Activated CD8-positive, alpha-beta memory T cell treated with anti-CD3 and anti-CD28 coated beads for 36 hours (primary cell): ENCODE measurements around the gene HTR2B. TPM values are rescaled to one million over a fixed set of nuclear protein-coding genes. Genes with fewer than 3 reads are reported as not detected.

Source experiments
- CTCF ChIA-PET: fragments of 350-600 bp; sonication (Branson Sonifier 250); formaldehyde crosslinking; loops from one replicate; lab custom pipeline; 2021; ENCODE audit warnings: antibody characterized with exemption; lab: Charles Lee
- POLR2A ChIA-PET: fragments of 350-600 bp; sonication (Branson Sonifier 250); formaldehyde crosslinking; loops from one replicate; lab custom pipeline; 2021; ENCODE audit warnings: antibody characterized with exemption; lab: Charles Lee
- total RNA-seq, 2 experiments: library from RNA; stranded (reverse); gene quantifications; one replicate each; pipeline ENCODE4 v1.2.3, GENCODE V29; 2021

HTR2B gene
- total RNA-seq, 2 experiments from 2014 or later: not detected

- POLR2A ChIA-PET: no interaction called here
- CTCF ChIA-PET: interaction anchor here (0.7 to 1.1 kb wide), 2 partner anchors 57 to 285 kb away, joined by 3 read pairs; no protein-coding TSS in a partner anchor
These were observed 15.0 kb upstream of the HTR2B start for GRCh38 chr2:231139796-231140195.

GRCh38 chr2:231138699-231139098 is 13.9 kb upstream of the HTR2B start:
- CTCF ChIA-PET: interaction anchor here (1.1 kb wide), 1 partner anchor 58 kb away, joined by 3 read pairs; no protein-coding TSS in a partner anchor

DNA sequence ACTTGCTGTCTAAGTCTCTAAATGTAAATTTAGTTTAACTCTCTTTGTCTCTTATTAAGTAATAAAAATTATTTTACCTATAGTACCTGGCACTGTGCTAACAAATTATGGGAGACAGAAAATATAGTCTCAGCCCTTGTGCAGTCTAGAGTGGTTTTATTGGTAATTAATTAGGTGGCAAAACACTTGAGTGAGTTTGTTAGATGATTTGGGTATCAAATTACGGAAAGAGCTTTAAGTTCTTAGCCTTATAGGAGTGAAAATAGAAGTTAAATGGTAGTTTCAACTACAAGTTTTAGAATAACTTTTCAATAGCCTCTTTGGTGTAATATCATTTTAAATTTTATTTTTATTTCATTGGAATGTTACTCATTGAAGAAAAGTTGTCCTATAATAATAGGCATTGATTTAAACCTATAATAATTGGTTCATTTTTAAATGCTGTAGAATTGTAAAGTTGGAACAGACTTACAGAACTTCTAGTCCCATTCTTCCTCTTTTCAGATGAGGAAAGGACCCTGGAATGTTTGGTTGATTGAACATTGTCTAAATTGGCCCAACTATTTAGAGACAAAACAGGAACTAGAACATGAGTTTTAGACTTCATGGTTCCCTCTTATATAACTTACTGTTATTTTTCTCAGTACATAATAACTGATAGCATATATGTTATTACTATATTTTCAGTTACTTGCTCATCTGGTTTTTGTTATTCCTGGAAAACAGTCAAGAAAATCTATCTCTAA is 10.2 kb upstream of the HTR2B start:
- POLR2A ChIA-PET: no interaction called here
- CTCF ChIA-PET: no interaction called here

More at GRCh38 chr2:231138699-231139098, 13.9 kb upstream of the HTR2B start:
- POLR2A ChIA-PET: no interaction called here

- POLR2A ChIA-PET: no interaction called here
- CTCF ChIA-PET: no interaction called here
These were observed 8.7 kb upstream of the HTR2B start for GRCh38 chr2:231133365-231134099.

DNA sequence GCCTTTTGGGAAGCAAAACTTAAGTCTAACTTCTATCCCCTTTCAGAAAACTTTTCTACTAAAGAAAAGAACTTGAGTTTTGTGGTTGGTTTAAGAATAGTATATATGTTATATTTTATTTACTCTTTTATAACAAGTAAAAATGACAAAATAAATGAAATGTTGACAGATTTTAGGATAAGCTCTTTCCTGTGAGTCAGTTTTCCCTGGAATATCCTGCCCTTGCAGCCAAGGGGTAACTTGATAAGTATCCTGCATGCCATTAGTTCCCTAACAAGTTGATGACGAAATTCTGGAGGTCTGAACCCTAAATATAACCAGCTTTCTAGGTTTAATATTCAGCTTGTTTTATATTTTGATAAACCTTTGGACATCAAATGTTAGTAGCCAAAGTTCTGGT is 7.3 kb upstream of the HTR2B start:
- ChIA-PET CTCF (no interaction called here), POLR2A (no interaction called here)

GRCh38 chr2:231130336-231131056 is 5.7 kb upstream of the HTR2B start:
- ChIA-PET CTCF (no interaction called here), POLR2A (no interaction called here)

- POLR2A ChIA-PET: no interaction called here
- CTCF ChIA-PET: no interaction called here
These were observed 4.4 kb upstream of the HTR2B start for GRCh38 chr2:231129216-231129615.

DNA sequence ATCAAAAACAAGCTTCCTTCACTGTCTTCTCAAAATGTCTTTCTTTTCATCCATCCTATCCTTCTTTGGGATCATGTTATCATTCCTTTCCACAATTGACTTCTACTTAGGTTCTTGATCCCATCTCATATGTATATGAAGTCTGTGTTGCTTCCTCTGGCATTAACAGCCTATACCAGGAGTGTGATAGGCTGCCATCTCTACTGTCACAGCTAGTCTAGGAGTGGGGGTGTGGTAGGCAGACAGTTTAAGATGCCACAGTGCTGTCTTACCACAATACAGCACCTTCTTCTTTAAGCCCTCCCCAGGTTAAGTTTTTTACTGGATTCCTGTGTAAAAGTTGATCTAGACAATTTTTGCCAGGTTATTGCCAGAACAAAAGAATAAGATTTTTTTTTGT is 3.7 kb upstream of the HTR2B start:
- ChIA-PET POLR2A (no interaction called here), CTCF (no interaction called here)

- ChIA-PET POLR2A (no interaction called here), CTCF (no interaction called here)
These were observed 3.1 kb upstream of the HTR2B start for GRCh38 chr2:231127936-231128335.

GRCh38 chr2:231127480-231127879 is 2.6 kb upstream of the HTR2B start:
- CTCF ChIA-PET: no interaction called here
- POLR2A ChIA-PET: no interaction called here

GRCh38 chr2:231126123-231126522 is 1.3 kb upstream of the HTR2B start:
- CTCF ChIA-PET: interaction anchor here (0.6 kb wide), 1 partner anchor 1140 kb away, joined by 3 read pairs; no protein-coding TSS in a partner anchor
- POLR2A ChIA-PET: no interaction called here

DNA sequence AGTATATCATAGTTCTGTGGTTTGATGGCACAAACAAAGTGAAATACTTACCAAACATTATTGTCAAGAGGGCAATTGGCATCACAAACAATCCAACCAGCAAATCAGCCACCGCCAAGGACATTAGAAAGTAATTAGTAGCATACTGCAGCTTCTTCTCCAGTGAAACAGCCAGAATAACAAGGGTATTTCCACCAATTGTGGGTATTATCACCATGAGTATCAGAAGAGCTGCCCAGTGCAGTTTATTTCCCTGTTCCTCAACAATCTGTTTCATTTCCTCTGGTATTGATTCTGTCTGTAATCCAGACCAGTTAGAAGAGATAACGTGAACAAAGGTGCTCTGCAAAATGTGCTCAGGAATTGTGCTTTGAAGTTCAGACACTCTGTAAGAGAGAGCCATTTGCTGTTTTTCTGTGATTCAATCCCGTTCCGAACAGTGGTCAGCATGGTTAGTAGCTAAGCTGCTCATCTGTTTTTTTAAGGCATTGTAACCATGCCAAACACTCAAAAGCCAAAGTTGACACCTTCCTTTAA is 1.4 kb downstream of the HTR2B start:
- CTCF ChIA-PET: interaction anchor here (0.5 kb wide), 1 partner anchor 445 kb away, joined by 4 read pairs; no protein-coding TSS in a partner anchor
- POLR2A ChIA-PET: no interaction called here

- POLR2A ChIA-PET: no interaction called here
- CTCF ChIA-PET: no interaction called here
These were observed 6.3 kb downstream of the HTR2B start for GRCh38 chr2:231118614-231118942.

- ChIA-PET CTCF (no interaction called here), POLR2A (no interaction called here)
These were observed 6.8 kb downstream of the HTR2B start for GRCh38 chr2:231117922-231118613.

GRCh38 chr2:231117148-231117547 is 7.7 kb downstream of the HTR2B start:
- CTCF ChIA-PET: no interaction called here
- POLR2A ChIA-PET: no interaction called here

GRCh38 chr2:231115651-231116050 is 9.2 kb downstream of the HTR2B start:
- POLR2A ChIA-PET: no interaction called here
- CTCF ChIA-PET: interaction anchor here (0.7 kb wide), 1 partner anchor 112 kb away, joined by 3 read pairs; no protein-coding TSS in a partner anchor

DNA sequence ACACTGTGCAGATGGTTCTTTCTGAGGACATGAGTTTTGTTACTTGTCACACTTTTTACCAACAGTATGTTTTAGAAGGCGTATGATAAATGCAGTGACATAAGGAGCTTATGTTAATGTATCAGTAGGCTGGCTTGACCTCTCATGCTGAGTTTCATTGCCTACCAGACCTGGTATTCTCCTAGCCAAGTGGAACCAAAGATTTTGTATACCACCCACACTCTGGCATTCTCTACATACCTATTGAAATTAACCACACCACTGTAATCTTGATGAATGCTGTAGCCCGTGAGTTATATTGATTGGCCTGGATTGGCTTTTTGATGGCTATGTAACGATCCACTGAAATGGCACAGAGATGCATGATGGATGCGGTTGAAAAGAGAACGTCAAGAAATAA is 11.4 kb downstream of the HTR2B start:
- ChIA-PET CTCF (no interaction called here), POLR2A (no interaction called here)

GRCh38 chr2:231111987-231112386 is 12.9 kb downstream of the HTR2B start:
- POLR2A ChIA-PET: no interaction called here
- CTCF ChIA-PET: no interaction called here

- ChIA-PET POLR2A (no interaction called here), CTCF (no interaction called here)
These were observed 14.3 kb downstream of the HTR2B start for GRCh38 chr2:231110551-231110950.
